Right lobe of liver (tissue), 4 donors: ENCODE measurements around the gene MSMO1.

Experiments
- CTCF ChIP-seq, 4 donors: fragments of 200-600 bp in 3 of 4; fragments of 450-650 bp in 1 of 4; IDR thresholded peaks; one replicate each; pipeline versions ENCODE4 v1.5.1 to v1.8.0; 2016 to 2022; ENCODE audit warnings: antibody characterized with exemption in 4 of 4, mild to moderate bottlenecking in 2 of 4
- POLR2A ChIP-seq: fragments of 450-650 bp; IDR thresholded peaks from one replicate; pipeline ENCODE4 v1.6.1; 2017; ENCODE audit warnings: antibody characterized with exemption, mild to moderate bottlenecking
- donor health status: DM: no; HTN: no; CAD: no.
- donor health status: DM: no; HTN: no; CAD: no.
- donor health status: DM: no; HTN: yes; CAD: no.

DNA sequence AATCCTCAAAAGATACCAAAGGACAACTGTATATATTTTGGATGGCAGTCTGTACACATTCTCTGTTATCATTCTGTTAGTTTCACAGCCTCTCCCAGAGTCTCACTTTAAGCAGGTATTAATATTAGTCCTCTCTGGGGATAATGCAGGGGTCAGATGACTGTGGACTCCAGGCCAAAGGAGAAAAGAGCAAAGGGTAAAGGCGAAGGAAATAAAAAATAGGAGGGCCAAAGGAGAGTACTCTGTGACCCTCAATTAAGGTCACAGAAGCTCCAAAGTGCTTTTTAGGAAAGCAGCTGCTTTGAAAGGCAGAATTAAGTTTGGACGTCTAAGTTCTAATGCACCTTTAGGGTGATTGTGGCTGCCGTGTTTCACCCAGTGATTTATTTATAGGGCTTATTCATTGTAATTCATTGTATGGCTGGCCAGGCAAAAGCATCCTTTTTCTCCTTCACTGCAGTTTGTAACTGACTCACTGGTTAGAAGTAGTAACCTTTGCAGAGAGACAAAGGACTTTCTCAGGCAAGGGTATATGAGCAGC is 7.8 kb downstream of the MSMO1 start:
- no peak for TF ChIP-seq CTCF (IDR thresholded peaks at IDR 0.05)
- no peak for TF ChIP-seq POLR2A
